Activated naive CD4-positive, alpha-beta T cell treated with anti-CD3 and anti-CD28 coated beads, Interleukin-2, amount 50 U/mL, for 24 hours (primary cell): Measurements from ENCODE around the gene KRT82.

ENCODE experiments used
- H3K27ac Mint-ChIP-seq: one replicate; pipeline ENCODE4 v1.8.0; 2021; ENCODE audit warnings: mild to moderate bottlenecking, mixed read lengths
- H3K27me3 Mint-ChIP-seq: one replicate; pipeline ENCODE4 v1.8.0; 2021; ENCODE audit warnings: mixed read lengths
- H3K36me3 Mint-ChIP-seq: one replicate; pipeline ENCODE4 v1.8.0; 2021; ENCODE audit warnings: mixed read lengths
- H3K4me1 Mint-ChIP-seq: one replicate; pipeline ENCODE4 v1.8.0; 2021; ENCODE audit warnings: mixed read lengths
- H3K4me3 Mint-ChIP-seq: one replicate; pipeline ENCODE4 v1.8.0; 2021; ENCODE audit warnings: mild to moderate bottlenecking, mixed read lengths
- H3K9me3 Mint-ChIP-seq: one replicate; pipeline ENCODE4 v1.8.0; 2021; ENCODE audit warnings: mixed read lengths

Gene KRT82

GRCh38 chr12:52438305-52439301 is 32.5 kb upstream of the KRT82 start:
- H3K4me3 Mint-ChIP-seq, result no peak overlapping the region
- no peaks in the 10 kb centered on the region for H3K9me3 Mint-ChIP-seq
- peaks cover 19% of the 10 kb centered on the region for H3K27me3 Mint-ChIP-seq
- H3K27ac Mint-ChIP-seq, result no peak overlapping the region
- no peaks in the 10 kb centered on the region for H3K36me3 Mint-ChIP-seq
- no peaks in the 10 kb centered on the region for H3K4me1 Mint-ChIP-seq

- H3K36me3 Mint-ChIP-seq, result no peaks in the 10 kb centered on the region
- peaks cover 18% of the 10 kb centered on the region for H3K27me3 Mint-ChIP-seq
- H3K4me1 Mint-ChIP-seq, result no peaks in the 10 kb centered on the region
- H3K4me3 Mint-ChIP-seq, result no peak overlapping the region
- no peaks in the 10 kb centered on the region for H3K9me3 Mint-ChIP-seq
- no peak overlapping the region for H3K27ac Mint-ChIP-seq
These were observed 31.4 kb upstream of the KRT82 start for GRCh38 chr12:52437508-52437907.

- H3K27ac Mint-ChIP-seq, result peak overlapping the region; percentile 17
- peaks cover 14% of the 10 kb centered on the region for H3K27me3 Mint-ChIP-seq
- H3K4me1 Mint-ChIP-seq, result no peaks in the 10 kb centered on the region
- H3K36me3 Mint-ChIP-seq, result no peaks in the 10 kb centered on the region
- no peaks in the 10 kb centered on the region for H3K9me3 Mint-ChIP-seq
- H3K4me3 Mint-ChIP-seq, result no peak overlapping the region
These were observed 30.8 kb upstream of the KRT82 start for GRCh38 chr12:52436828-52437474.

GRCh38 chr12:52436000-52436827 is 30.1 kb upstream of the KRT82 start:
- peaks cover 14% of the 10 kb centered on the region for H3K27me3 Mint-ChIP-seq
- no peaks in the 10 kb centered on the region for H3K4me1 Mint-ChIP-seq
- H3K9me3 Mint-ChIP-seq, result no peaks in the 10 kb centered on the region
- peak overlapping the region; percentile 17 for H3K27ac Mint-ChIP-seq
- no peaks in the 10 kb centered on the region for H3K36me3 Mint-ChIP-seq
- H3K4me3 Mint-ChIP-seq, result no peak overlapping the region

- no peaks in the 10 kb centered on the region for H3K36me3 Mint-ChIP-seq
- no peaks in the 10 kb centered on the region for H3K9me3 Mint-ChIP-seq
- H3K4me1 Mint-ChIP-seq, result no peaks in the 10 kb centered on the region
- H3K4me3 Mint-ChIP-seq, result no peak overlapping the region
- peaks cover 14% of the 10 kb centered on the region for H3K27me3 Mint-ChIP-seq
- H3K27ac Mint-ChIP-seq, result no peak overlapping the region
These were observed 29.5 kb upstream of the KRT82 start for GRCh38 chr12:52435659-52435999.

- Mint-ChIP-seq H3K27ac (no peak overlapping the region), H3K4me3 (no peak overlapping the region), H3K4me1 (no peaks in the 10 kb centered on the region), H3K36me3 (no peaks in the 10 kb centered on the region), H3K9me3 (no peaks in the 10 kb centered on the region), H3K27me3 (peaks cover 14% of the 10 kb centered on the region)
These were observed 28.8 kb upstream of the KRT82 start for GRCh38 chr12:52434760-52435530.

- no peaks in the 10 kb centered on the region for H3K9me3 Mint-ChIP-seq
- no peak within 1 kb of the TSS for H3K27ac Mint-ChIP-seq
- no peak within 1 kb of the TSS for H3K4me3 Mint-ChIP-seq
- no peaks in the 10 kb centered on the region for H3K4me1 Mint-ChIP-seq
- peaks cover 14% of the 10 kb centered on the region for H3K27me3 Mint-ChIP-seq
- H3K36me3 Mint-ChIP-seq, result no peaks in the 10 kb centered on the region
These were observed 28.1 kb upstream of the KRT82 start, which contains the start of gene KRT75 for GRCh38 chr12:52434081-52434733. TSS of gene KRT75 (minus strand) at chr12:52434371. CDS start at chr12:52434304, 67 bp downstream.

- H3K36me3 Mint-ChIP-seq, result no peaks in the 10 kb centered on the region
- no peaks in the 10 kb centered on the region for H3K4me1 Mint-ChIP-seq
- no peak overlapping the region for H3K4me3 Mint-ChIP-seq
- H3K27me3 Mint-ChIP-seq, result peaks cover 14% of the 10 kb centered on the region
- no peak overlapping the region for H3K27ac Mint-ChIP-seq
- no peaks in the 10 kb centered on the region for H3K9me3 Mint-ChIP-seq
These were observed 27.5 kb upstream of the KRT82 start for GRCh38 chr12:52433501-52434080.

- Mint-ChIP-seq H3K36me3 (no peaks in the 10 kb centered on the region), H3K27ac (no peak overlapping the region), H3K9me3 (no peaks in the 10 kb centered on the region), H3K4me3 (no peak overlapping the region), H3K4me1 (no peaks in the 10 kb centered on the region), H3K27me3 (peaks cover 14% of the 10 kb centered on the region)
These were observed 26.5 kb upstream of the KRT82 start for GRCh38 chr12:52432559-52433207.

- no peak overlapping the region for H3K27ac Mint-ChIP-seq
- H3K4me1 Mint-ChIP-seq, result no peaks in the 10 kb centered on the region
- no peaks in the 10 kb centered on the region for H3K9me3 Mint-ChIP-seq
- no peak overlapping the region for H3K4me3 Mint-ChIP-seq
- H3K27me3 Mint-ChIP-seq, result peaks cover 3% of the 10 kb centered on the region
- no peaks in the 10 kb centered on the region for H3K36me3 Mint-ChIP-seq
These were observed 22.0 kb upstream of the KRT82 start for GRCh38 chr12:52428121-52428520.

- H3K27me3 Mint-ChIP-seq, result no peaks in the 10 kb centered on the region
- no peak overlapping the region for H3K27ac Mint-ChIP-seq
- no peak overlapping the region for H3K4me3 Mint-ChIP-seq
- H3K36me3 Mint-ChIP-seq, result no peaks in the 10 kb centered on the region
- no peaks in the 10 kb centered on the region for H3K4me1 Mint-ChIP-seq
- no peaks in the 10 kb centered on the region for H3K9me3 Mint-ChIP-seq
These were observed 20.9 kb upstream of the KRT82 start for GRCh38 chr12:52427083-52427482.

GRCh38 chr12:52426034-52426433 is 19.9 kb upstream of the KRT82 start:
- Mint-ChIP-seq H3K27me3 (no peaks in the 10 kb centered on the region), H3K27ac (no peak overlapping the region), H3K9me3 (no peaks in the 10 kb centered on the region), H3K4me3 (no peak overlapping the region), H3K4me1 (no peaks in the 10 kb centered on the region), H3K36me3 (no peaks in the 10 kb centered on the region)

GRCh38 chr12:52425466-52425865 is 19.3 kb upstream of the KRT82 start:
- no peaks in the 10 kb centered on the region for H3K27me3 Mint-ChIP-seq

More at GRCh38 chr12:52425466-52425865, 19.3 kb upstream of the KRT82 start:
- H3K4me1 Mint-ChIP-seq, result no peaks in the 10 kb centered on the region
- H3K9me3 Mint-ChIP-seq, result no peaks in the 10 kb centered on the region
- H3K27ac Mint-ChIP-seq, result no peak overlapping the region
- no peak overlapping the region for H3K4me3 Mint-ChIP-seq
- H3K36me3 Mint-ChIP-seq, result no peaks in the 10 kb centered on the region
